IPS-NIHi7 (cell line): ENCODE results near the gene TMEM51.
A peak's percentile ranks its signal among the peaks of the same experiment; 100 is the strongest.

Experiments used
- DNase-seq: peaks from one replicate; pipeline ENCODE4 v3.0.0; 2012; ENCODE audit warnings: mixed read lengths; ENCODE audit errors: extremely low spot score

Gene TMEM51

DNA sequence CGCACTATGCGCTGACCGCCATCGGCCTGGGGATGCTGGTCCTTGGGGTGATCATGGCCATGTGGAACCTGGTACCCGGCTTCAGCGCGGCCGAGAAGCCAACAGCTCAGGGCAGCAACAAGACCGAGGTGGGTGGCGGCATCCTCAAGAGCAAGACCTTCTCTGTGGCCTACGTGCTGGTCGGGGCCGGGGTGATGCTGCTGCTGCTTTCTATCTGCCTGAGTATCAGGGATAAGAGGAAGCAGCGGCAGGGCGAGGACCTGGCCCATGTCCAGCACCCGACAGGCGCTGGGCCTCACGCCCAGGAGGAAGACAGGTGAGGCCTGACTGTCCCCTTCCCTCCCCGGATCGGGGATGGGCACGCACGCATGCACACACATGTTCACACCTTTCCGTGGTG lies 61.6 kb downstream of the TMEM51 start:
- no peak for DNase-seq

DNA sequence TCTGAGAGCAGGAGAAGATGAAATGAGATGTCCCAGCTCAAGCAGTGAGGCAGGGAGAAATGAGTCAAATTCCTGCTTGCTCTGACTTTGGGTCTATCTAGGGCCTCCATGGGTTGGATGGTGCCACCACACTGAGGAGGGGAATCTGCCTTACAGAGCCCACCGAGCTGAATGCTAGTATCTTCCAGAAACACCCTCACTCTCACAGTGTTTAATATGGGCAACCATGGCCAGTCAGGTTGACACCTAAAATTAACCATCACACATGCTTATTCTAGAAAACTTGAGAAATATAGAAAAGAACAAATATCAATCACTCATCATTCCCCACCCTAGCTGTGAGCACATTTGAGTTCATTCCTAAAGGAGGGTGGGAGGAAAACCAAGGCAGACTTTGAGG lies 64.1 kb downstream of the TMEM51 start:
- DNase-seq, result no peak

DNA sequence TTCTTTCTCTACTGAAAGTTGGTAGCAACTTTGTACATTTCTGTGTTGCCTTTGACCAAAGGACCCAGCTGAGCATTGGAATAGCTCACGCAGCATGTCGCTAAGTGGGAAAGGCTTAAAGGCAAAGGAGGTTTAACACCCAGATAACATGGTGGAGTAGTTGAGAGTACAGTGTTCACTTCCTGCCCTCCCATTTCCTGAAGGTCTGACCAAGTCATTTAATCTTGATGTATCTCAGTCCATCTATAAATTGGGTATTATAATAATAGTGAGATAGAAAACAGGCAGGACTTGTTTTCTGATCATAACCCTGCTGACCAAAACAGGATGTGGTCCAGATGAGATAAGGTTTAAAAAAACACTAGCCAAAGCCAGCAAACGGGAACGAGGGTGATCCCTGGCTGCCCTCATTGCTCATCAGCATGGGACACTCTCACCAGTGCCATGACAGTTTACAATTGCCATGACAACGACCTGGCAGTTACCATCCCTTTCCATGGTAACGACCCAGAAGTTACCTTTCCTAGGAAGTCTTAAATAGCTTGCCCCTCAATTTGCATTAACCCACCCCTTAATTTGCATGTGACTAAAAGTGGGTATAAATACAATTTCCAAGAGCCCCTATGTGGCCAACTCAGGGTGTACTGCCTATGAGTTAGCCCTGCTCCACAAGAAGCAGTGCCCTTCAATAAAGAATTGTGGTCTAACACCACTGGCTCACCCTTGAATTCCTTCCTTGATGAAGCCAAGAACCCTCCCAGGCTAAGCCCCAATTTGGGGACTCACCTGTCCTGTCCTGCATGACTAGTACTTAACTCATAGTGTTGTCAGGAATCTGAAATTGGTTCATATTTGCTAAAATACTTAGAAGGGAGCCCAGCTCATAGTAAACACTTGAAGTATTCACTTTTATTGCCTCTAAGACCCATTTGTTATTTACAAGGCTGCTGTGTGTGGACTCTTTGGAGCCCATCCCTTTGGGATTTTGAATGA lies 65.0 kb downstream of the TMEM51 start:
- no peak for DNase-seq

DNA sequence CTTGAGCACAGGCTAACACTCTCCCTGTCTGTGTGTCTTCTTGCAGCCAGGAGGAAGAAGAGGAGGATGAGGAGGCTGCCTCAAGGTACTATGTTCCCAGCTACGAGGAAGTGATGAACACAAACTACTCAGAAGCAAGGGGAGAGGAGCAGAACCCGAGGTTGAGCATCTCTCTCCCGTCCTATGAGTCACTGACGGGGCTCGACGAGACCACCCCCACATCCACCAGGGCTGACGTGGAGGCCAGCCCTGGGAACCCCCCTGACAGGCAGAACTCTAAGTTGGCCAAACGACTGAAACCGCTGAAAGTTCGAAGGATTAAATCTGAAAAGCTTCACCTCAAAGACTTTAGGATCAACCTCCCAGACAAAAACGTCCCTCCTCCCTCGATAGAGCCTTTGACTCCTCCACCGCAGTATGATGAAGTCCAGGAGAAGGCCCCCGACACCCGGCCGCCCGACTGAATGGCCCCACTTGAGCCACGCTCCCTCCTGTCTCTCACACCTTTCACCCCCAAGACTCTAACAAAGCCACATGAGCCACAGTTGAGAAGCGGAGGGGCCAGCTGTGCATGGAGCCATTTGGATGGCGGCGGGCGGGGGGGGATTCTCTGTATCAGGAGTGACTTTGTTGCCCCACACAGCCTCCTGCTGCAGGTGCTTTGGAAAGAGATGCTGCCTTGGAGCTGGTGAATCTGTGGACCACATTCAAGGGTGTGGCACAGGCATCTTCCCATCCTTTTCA lies 65.9 kb downstream of the TMEM51 start:
- DNase-seq, result no peak

DNA sequence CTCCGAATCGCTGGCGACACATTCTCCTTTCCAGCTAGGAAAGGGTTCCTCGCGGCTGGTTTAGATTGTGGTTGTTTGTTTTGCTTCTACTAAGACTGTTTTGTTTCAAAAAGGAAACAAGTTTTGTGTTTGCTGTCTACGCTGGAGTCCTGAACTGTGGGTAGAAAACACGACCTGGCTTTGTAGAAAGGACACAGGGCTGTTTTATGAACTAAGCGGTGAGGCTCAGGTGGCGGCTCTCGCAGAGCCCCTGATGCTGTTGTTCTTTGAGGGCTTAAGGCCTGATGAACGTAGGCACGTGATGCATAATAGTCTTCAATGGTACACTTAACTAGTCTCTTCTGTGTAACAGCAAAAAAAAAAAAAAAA lies 66.5 kb downstream of the TMEM51 start:
- no peak for DNase-seq

DNA sequence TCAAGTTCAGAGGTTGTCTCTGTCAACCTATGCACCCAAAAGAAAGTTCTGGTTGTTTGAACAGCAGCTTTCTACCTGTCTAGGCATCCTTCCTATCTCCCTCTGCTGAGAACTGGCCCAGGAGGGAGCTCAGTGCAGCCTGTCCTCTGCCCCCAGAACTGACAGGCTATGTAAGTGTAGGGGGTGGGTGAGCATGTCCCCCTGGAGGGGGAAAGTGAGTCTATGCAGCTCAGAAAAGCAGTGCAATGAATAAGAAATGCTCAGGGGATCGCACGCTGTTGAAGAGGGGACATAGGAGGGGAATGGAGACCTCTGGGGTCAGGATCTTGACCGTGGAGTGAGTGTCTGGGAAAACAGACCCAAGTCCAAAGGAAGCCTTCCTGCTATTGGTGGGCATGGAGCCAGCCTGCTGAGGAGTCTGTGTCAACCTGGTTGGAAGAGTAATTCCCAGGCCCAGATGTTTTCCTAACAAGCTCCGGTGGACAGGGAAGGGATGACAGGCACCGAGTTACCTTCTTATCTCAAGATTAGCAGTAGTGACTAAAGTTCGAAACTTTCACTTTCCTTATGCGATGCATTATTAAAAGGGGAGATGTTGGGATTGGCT lies 67.4 kb downstream of the TMEM51 start:
- DNase-seq, result no peak

DNA sequence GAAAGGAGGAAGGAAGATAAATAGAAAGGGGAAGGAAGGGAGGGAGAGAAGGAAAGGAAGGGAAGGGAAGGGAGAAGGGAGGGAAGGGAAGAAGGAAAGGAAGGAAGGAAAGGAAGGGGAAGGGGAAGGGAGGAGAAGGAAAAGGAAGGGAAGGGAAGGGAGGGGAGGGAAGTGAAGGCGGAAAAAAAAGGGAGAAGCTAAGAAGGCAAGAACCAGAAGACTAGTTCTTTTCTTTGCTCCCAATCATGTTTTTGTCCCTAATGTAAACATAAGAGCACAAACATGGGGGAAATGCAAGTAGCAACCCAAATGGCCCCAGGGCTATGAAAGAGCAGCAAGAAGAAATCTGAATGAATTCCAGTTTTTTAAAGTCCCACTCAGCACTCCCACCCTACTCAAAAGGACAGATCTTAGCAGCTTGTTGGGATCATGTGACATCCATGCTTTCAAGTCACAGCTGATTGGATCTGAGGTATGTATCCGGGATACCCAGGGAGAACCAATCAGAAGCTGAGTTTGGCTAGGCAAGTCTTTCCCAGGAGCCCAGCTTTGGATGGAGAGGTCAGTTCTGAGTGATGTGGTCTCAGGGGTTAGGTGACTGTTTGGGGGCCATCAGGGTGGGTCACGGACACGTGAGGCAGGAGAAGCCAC lies 69.2 kb downstream of the TMEM51 start:
- no peak for DNase-seq

DNA sequence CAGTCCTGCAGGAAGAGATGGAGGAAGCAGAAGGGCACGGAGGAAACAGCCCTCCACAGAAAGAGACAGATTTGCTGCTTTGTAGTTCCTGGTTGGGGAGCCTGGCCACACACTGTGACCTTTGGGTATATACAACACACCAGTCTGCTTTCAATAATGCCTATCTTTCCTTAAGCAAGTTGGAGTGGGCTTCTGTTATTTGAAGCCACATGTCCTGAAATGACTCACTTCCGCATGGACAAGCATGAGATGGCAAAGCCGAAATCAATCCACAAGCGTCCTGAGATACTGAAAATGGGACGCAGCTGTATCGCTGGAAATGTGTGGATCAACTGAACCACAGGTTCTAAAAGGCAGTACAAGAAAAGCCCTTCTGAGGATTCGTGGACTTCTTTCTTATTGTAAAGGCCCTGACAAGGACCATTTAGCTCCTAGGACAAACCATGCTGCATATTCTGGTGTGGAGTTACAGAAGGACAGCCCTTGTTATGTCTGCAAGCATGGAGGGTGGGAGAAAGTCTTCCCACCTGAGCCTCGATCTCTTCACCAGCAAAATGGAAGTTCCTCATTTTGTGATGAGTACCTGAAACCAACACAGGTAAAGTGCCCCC lies 70.8 kb downstream of the TMEM51 start:
- no peak for DNase-seq

DNA sequence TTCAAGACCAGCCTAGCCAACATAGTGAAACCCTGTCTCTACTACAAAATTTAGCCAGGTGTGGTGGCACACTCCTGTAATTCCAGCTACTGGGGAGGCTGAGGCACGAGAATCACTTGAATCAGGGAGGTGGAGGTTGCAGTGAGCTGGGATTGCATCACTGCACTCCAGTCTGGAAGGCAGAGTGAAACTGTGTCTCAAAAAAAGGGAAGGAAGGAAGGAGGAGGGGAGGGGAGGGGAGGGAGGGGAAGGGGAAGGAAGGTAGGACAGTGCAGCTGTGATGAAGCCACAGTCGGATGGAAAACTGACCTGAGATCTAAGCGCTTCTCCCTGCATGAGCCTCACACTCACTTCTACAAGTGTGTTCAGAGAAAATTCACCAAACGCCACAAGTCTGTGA lies 71.4 kb downstream of the TMEM51 start:
- DNase-seq, result no peak

DNA sequence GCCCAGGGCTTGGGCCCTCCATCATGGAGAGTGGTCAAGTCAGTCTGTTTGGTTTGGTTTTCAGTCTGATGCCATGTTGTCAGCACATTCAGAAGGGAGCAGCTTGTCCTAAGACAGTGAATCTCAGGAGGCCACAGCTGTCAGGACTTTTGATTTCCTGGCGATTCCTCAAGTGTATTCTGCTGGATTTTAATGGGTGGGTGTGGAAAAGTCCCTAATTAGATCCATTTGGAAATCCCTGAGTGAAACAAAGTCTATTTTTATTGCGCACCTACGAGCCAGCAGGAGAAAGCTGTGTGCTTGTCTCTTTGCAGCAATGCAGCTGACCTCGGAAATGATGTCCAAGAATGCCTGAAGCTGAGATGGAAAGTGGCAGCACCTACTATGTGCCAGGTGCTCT lies 71.9 kb downstream of the TMEM51 start:
- no peak for DNase-seq

DNA sequence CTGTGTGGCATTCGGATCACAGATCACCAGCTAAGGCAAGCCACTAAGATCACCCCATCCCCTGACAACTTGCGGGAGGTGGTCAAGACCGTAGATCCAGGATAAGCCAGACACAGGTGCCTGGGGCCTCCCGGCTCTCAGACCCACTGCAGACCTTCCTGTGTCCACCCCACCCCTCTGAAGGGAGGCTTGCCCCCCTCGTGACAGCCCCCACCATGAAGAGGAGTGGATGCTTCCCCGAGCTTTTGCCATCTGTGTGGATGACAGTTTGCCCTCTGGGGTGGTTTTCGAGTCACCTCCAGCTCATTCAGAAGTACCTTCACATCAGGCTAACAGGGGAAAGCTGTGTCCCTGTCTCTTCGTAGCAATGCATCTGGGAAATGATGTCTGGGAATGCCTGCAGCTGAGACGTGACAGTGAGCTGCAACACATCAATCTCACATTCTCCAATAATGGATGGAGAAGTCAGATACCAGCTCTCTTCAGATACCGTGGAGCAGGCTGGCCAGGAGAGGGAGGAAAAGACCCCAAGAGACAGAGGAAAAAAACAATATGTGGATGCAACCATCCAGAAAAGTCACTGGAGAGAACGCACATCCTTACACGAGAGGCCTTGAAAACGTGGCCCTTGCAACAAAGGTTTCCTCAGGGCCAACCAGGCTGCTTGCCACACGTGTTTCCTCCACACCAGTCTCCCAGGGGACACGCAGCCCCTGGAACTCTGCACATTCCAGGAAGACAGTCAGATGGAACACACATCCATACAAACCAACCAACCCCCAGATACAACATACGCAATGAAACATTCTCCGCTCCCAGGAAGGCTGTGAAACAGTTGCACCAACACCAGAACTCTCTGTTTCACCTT lies 73.1 kb downstream of the TMEM51 start:
- no peak for DNase-seq

DNA sequence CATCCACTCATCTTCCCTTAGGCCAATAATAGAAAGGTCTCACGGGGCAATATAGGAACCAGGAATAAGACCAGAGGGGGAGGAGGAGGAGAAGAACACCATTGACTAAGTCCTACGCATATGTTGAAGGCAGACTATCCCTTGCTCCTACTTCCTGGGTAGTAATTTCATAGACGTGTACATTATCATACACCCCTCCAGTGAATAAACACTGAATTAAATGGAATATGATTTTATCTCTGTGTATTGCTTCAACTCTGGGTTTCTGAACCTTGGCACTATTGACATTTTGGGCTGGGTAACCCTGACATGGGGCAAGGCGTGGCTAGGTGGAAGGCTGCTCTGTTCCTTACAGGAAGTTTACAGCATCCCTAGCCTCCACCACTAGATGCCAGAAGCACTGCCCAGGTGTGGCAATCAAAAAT lies 76.2 kb downstream of the TMEM51 start:
- DNase-seq, result no peak

DNA sequence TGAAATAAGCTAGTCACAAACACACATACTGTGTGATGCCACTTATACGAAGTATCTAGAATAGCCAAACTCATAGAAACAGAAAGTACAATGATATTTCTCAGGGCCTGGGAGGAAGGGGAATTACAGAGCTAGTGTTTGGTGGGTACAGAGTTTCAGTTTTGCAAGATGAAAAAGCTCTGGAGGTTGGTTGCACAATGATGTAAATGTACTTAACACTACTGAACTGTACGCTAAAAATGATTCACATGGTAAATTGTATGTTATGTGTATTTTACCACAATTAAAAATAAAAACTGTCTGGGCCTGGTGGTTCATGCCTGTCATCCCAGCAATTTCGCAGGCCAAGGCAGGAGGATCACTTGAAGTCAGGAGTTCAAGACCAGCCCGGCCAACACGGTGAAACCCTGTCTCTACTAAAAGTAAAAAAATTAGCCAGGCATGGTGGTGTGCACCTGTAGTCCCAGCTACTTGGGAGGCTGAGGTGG lies 78.2 kb downstream of the TMEM51 start:
- DNase-seq, result no peak

DNA sequence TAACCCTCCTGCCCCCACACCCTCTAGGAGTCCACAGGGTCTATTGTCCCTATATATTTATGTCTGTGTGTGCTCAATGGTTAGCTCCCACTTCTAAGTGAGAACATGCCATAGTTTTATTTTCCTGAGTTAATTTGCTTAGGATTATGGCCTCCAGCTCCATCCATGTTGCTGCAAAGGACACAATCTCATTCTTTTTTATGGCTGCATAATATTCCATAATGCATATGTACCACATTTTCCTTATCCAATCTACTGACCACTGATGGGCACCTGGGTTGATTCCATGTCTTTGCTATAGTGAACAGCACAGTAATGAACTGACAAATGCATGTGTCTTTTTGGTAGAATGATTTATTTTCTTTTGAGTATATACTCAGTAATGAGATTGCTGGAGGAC lies 80.1 kb downstream of the TMEM51 start:
- no peak for DNase-seq

DNA sequence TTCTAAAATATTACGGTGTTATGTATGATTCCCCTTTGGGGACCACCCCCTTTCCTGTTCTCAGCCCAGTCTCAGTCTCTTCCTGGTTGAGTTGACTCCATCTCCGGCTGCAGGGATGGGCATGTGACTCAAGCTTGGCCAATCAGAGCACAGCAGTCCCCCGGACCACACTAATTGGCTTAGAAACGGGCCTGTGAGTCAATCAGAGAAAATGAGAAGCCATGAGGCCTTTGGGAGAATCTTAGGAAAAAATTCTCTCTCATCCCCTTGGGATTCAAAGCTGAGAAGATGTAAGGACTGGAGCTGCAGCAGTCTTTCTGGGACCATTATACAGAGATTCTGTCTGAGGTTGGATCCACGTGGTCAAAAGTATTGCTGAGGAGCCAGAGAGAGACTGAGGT lies 82.8 kb downstream of the TMEM51 start:
- peak; percentile 37 for DNase-seq

DNA sequence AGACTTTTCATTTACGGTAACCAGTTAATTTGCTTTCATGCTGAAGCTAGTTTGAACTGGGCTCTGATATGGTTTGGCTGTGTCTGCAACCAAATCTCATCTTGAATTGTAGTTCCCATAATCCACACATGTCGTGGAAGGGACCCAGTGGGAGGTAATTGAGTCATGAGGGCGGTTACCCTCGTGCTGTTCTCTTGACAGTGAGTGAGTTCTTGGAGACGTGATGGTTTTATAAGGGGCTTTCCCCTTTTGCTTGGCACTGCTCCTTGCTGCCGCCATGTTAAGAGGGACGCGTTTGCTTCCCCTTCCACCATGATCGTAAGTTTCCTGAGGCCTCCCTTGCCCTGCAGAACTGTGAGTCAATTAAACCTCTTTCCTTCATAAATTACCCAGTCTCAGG lies 83.2 kb downstream of the TMEM51 start:
- no peak for DNase-seq

DNA sequence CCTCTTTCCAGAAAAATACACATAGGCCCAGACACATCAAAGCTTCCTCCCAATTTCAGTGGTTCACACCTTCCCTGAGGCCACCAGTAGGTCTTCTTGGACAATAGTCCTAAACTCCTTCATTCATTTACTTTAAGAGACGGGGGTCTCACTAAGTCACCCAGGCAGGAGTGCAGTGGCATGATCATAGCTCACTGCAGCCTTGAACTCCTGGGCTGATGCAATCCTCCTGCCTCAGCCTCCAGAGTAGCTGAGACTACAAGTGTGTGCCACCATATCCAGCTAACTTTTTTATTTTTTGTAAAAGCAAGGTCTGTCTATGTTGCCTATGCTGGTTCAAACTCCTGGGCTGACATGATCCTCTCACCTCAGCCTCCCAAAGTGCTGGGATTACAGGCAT lies 85.2 kb downstream of the TMEM51 start:
- no peak for DNase-seq

DNA sequence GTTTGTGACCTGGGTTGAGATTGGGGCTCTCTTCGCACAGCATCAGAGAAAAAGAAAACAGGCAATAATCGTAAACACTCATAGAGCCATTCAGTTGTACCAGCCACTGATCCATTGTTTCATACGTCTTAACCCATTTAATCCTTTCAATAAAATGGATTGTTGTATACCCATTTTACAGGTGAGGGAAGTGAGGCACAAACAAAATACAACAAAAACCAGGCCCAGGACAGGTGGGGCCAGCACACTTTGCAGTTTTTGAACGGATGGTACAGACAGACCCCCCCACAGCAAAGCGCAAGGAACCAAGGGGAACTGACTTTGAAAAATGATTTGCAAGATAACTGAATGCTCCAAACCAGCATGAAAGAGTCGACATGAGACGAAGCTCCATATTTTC lies 89.2 kb downstream of the TMEM51 start:
- DNase-seq, result no peak

DNA sequence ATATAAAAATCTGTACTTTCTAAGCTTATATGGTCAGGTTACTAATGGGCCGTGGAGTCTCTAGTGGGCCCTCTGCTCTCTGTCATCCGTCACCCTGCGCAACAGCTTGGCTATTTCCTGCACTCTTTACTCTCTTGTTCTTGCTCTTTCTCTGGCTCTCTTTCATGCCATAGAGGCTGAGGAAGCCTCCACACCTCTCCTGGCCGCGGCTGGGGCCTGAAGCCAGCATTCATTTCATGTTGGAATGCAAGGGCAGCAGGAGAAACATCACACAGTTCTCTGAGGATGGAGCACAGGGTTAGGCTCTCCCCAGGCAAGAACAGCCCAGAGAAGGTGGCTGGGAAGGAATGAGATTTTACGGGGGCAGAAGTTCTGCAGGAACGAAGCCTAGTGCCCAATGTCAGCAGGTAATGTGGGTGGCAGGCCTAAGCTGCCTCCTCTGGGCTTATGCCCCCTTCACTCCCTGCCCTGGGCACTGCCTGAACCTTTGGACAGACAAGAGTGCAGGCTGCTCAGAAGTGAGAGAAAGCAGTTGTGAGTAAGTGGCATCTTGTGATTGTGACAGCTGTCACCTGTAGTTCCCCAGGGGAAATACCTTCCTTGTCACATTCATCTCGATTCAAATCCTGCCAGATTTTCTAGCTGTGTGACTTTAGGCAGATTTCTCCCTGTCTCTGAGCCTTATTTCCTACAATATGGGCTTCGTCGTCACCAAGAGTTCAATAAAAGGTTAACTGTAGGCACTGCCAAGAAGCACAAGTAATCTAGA lies 89.9 kb downstream of the TMEM51 start:
- no peak for DNase-seq

DNA sequence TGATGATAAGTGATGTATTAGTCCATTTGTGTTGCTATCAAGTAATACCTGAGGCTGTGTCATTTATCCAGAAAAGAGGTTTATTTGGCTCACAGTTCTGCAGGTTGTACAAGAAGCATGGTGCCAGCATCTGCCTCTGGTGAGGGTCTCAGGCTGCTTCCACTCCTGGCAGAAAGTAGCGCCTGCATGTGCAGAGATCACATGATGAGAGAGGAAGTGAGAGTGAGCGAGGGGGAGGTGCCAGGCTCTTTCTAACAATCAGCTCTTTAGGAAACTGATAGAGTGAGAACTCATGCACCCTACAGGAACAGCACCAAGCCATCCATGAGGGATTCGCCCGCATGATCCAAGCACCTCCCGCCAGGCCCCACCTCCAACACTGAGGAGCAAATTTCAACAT lies 91.3 kb downstream of the TMEM51 start:
- no peak for DNase-seq
